Mesangial cell (primary cell): Measurements from ENCODE around the gene TMEM8B. TPM values are rescaled to one million over a fixed set of nuclear protein-coding genes. Genes with fewer than 3 reads are reported as not detected.

Experiments used
- total RNA-seq: library from RNA; depleted of rRNA; stranded (reverse); fragments of >200 nt; gene quantifications from 2 replicates; pipeline ENCODE4 v1.2.3, GENCODE V29; 2015

The TMEM8B gene
- total RNA-seq: 2.6 and 17.6 TPM in 2 replicates

GRCh38 chr9:35829084-35829763 lies at the start of gene TMEM8B:
Gene TMEM8B (plus strand): TSS chr9:35829228. CDS start chr9:35829448, 220 bp downstream.

GRCh38 chr9:35791297-35791921 lies 37.6 kb upstream of the TMEM8B start, which contains the start of gene NPR2:
Gene NPR2 (plus strand): TSS chr9:35791591. CDS start chr9:35792409, 818 bp downstream.

GRCh38 chr9:35812025-35812602 lies 16.9 kb upstream of the TMEM8B start, which contains the start of gene SPAG8:
Gene SPAG8 (minus strand): TSS chr9:35812262. CDS start chr9:35812147, 115 bp downstream.

GRCh38 chr9:35814841-35815543 lies 14.0 kb upstream of the TMEM8B start, which contains the start of gene HINT2:
Gene HINT2 (minus strand): TSS chr9:35815042. CDS start chr9:35814979, 63 bp downstream.

GRCh38 chr9:35828716-35829083 lies 328 bp upstream of the TMEM8B start, which contains the start of gene FAM221B:
Gene FAM221B (minus strand): TSS chr9:35828732. CDS start chr9:35826161, 2,571 bp downstream.

GRCh38 chr9:35870351-35870923 lies 41.4 kb downstream of the TMEM8B start, which contains the start of gene OR13J1:
Gene OR13J1 (minus strand): TSS chr9:35870401. CDS start chr9:35870401, 0 bp downstream.

GRCh38 chr9:35905912-35906679 lies 77.1 kb downstream of the TMEM8B start, which contains the start of gene HRCT1:
Gene HRCT1 (plus strand): TSS chr9:35906202. CDS start chr9:35906288, 86 bp downstream.

GRCh38 chr9:35909274-35909673 lies 80.2 kb downstream of the TMEM8B start, which contains the start of gene SPAAR:
Gene SPAAR (plus strand): TSS chr9:35909490. CDS start chr9:35910464, 974 bp downstream.

Other genes starting within 250 kb of the TMEM8B start
- 20.7 and 29.7 TPM in 2 replicates for gene TESK1, start 224.0 kb upstream of the TMEM8B start, total RNA-seq
- gene CD72, start 210.8 kb upstream of the TMEM8B start, total RNA-seq: 0.49 and 3.3 TPM in 2 replicates
- not detected in 2 replicates for gene SIT1, start 178.3 kb upstream of the TMEM8B start, total RNA-seq
- 148,788 and 178,042 TPM in 2 replicates for gene RMRP, start 171.2 kb upstream of the TMEM8B start, total RNA-seq
- 16.0 and 21.6 TPM in 2 replicates for gene CCDC107, start 170.9 kb upstream of the TMEM8B start, total RNA-seq
- gene ARHGEF39, start 164.0 kb upstream of the TMEM8B start, total RNA-seq: 0.89 and 11.1 TPM in 2 replicates
- gene CA9, start 155.3 kb upstream of the TMEM8B start, total RNA-seq: 0.13 and 0.16 TPM in 2 replicates
- gene TPM2, start 139.3 kb upstream of the TMEM8B start, total RNA-seq: 217 and 297 TPM in 2 replicates
- 299 and 312 TPM in 2 replicates for gene TLN1, start 97.0 kb upstream of the TMEM8B start, total RNA-seq
- gene CREB3, start 96.6 kb upstream of the TMEM8B start, total RNA-seq: 47.8 and 62.1 TPM in 2 replicates
- 27.1 and 38.3 TPM in 2 replicates for gene GBA2, start 80.0 kb upstream of the TMEM8B start, total RNA-seq
- gene RGP1, start 79.9 kb upstream of the TMEM8B start, total RNA-seq: 15.2 and 19.1 TPM in 2 replicates
- gene MSMP, start 75.0 kb upstream of the TMEM8B start, total RNA-seq: not detected in 2 replicates
- gene NPR2, start 37.6 kb upstream of the TMEM8B start, total RNA-seq: 19.2 and 31.2 TPM in 2 replicates
- 0.33 and 1.3 TPM in 2 replicates for gene SPAG8, start 17.0 kb upstream of the TMEM8B start, total RNA-seq
- 34.7 and 42.7 TPM in 2 replicates for gene HINT2, start 14.2 kb upstream of the TMEM8B start, total RNA-seq
- not detected in 2 replicates for gene FAM221B, start 496 bp upstream of the TMEM8B start, total RNA-seq
- not detected in 2 replicates for gene OR13J1, start 41.2 kb downstream of the TMEM8B start, total RNA-seq
- 1.5 and 3.3 TPM in 2 replicates for gene HRCT1, start 77.0 kb downstream of the TMEM8B start, total RNA-seq
- 0.16 TPM in 1 of 2 replicates, not detected in the other for gene SPAAR, start 80.3 kb downstream of the TMEM8B start, total RNA-seq
- not detected in 2 replicates for gene OR2S2, start 128.9 kb downstream of the TMEM8B start, total RNA-seq
- 7.7 and 8.8 TPM in 2 replicates for gene RECK, start 207.7 kb downstream of the TMEM8B start, total RNA-seq